ENCODE measurements around the gene AGO3.

GRCh38 chr1:36076979-36077573 is 146.2 kb downstream of the AGO3 start:
- TF ChIP-seq HOMEZ (CRISPR knock-in tag; IDR thresholded peaks at IDR 0.05; ENCODE audit: low read depth) (no peak), ZNF552 (CRISPR knock-in tag; IDR thresholded peaks at IDR 0.05; ENCODE audit: borderline replicate concordance) (no peak), FOXK2 (IDR thresholded peaks at IDR 0.05) (no peak), CTCF (CRISPR knock-in tag; IDR thresholded peaks at IDR 0.05) (no peak), POLR2AphosphoS5 (IDR thresholded peaks at IDR 0.05; ENCODE audit: low read depth, low read length) (no peak), ZNF761 (CRISPR knock-in tag; conservative IDR thresholded peaks at IDR 0.05) (no peak)
